Measurements from ENCODE around the gene MBNL1.

GRCh38 chr3:152272771-152273242, 4.1 kb downstream of the MBNL1 start:
- peak; percentile 63 for TF ChIP-seq POLR2A (IDR thresholded peaks at IDR 0.05; ENCODE audit: low read length)
- TF ChIP-seq GATA1 (IDR thresholded peaks at IDR 0.05; ENCODE audit: low read depth, low read length): no peak

Data from erythroblast (primary cell).